Activated T-helper 2 cell treated with anti-CD3 and anti-CD28 coated beads, Interferon-gamma antibody, Interleukin-2, Interleukin-4, amounts not matched to agents 10 μg/mL and 5 μg/mL and 100 μg/mL, durations not matched to agents 14 hours and 24 hours and 36 hours (primary cell): ENCODE measurements around the gene PTMS. TPM values are rescaled to one million over a fixed set of nuclear protein-coding genes. Genes with fewer than 3 reads are reported as not detected.

Experiments
- DNase-seq: peaks from one replicate; pipeline ENCODE4 v3.0.0; 2021; ENCODE audit warnings: low spot score
- H3K27ac Mint-ChIP-seq: one replicate; pipeline ENCODE4 v1.8.0; 2021; ENCODE audit warnings: mixed read lengths
- H3K27me3 Mint-ChIP-seq: one replicate; pipeline ENCODE4 v1.8.0; 2021; ENCODE audit warnings: low read depth, mixed read lengths
- H3K36me3 Mint-ChIP-seq: one replicate; pipeline ENCODE4 v1.8.0; 2021; ENCODE audit warnings: low read depth, mixed read lengths
- H3K4me1 Mint-ChIP-seq: one replicate; pipeline ENCODE4 v1.8.0; 2021; ENCODE audit warnings: low read depth, mixed read lengths
- H3K4me3 Mint-ChIP-seq: one replicate; pipeline ENCODE4 v1.8.0; 2021; ENCODE audit warnings: low read depth, mild to moderate bottlenecking, moderate library complexity, mixed read lengths
- H3K9me3 Mint-ChIP-seq: one replicate; pipeline ENCODE4 v1.8.0; 2021; ENCODE audit warnings: mixed read lengths
- intact Hi-C: fragments of 100-400 bp; cut with micrococcal nuclease; formaldehyde crosslinking; loops from one replicate; pipeline ENCODE4 v1.15.1; 2023
- total RNA-seq: library from RNA; stranded (reverse); gene quantifications from 2 replicates; pipeline ENCODE4 v1.2.3, GENCODE V29; 2022

The PTMS gene
- total RNA-seq, 1 donor from 2014 or later, result 262 TPM

DNA sequence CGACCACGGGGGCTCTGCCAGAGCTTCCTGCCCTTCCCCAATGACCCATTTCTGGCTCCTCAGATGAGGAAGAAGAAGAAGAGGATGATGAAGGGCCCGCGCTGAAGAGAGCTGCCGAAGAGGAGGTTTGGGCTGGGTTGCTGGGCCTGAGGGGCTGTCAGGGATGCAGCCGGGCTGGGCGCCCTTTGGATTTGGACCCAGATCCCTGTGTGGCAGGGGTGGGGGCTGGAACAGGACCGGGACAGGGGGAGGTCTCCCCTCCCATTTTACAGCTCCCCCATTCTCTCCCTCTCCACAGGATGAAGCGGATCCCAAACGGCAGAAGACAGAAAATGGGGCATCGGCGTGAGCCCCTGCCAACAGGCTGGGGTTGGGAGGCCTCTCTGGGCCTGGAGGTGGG lies 3.9 kb downstream of the PTMS start:
- Mint-ChIP-seq H3K27ac (no peak overlapping the region), H3K27me3 (peaks cover 4% of the 10 kb centered on the region), H3K9me3 (no peaks in the 10 kb centered on the region), H3K36me3 (peaks cover 59% of the 10 kb centered on the region), H3K4me1 (peaks cover 55% of the 10 kb centered on the region), H3K4me3 (no peak overlapping the region)
- no peak for DNase-seq
- intact Hi-C loops, result loop anchor here (5.0 kb wide), 1 partner anchor 48 kb away; the partner anchor contains the start of gene COPS7A

GRCh38 chr12:6770600-6770999 lies 4.4 kb downstream of the PTMS start:
- H3K4me1 Mint-ChIP-seq, result peaks cover 55% of the 10 kb centered on the region
- intact Hi-C loops, result loop anchor here (5.0 kb wide), 1 partner anchor 48 kb away; the partner anchor contains the start of gene COPS7A
- peaks cover 64% of the 10 kb centered on the region for H3K36me3 Mint-ChIP-seq
- DNase-seq, result no peak
- peak overlapping the region; percentile 90 for H3K27ac Mint-ChIP-seq
- H3K4me3 Mint-ChIP-seq, result peak overlapping the region; percentile 41
- no peaks in the 10 kb centered on the region for H3K27me3 Mint-ChIP-seq
- H3K9me3 Mint-ChIP-seq, result no peaks in the 10 kb centered on the region

DNA sequence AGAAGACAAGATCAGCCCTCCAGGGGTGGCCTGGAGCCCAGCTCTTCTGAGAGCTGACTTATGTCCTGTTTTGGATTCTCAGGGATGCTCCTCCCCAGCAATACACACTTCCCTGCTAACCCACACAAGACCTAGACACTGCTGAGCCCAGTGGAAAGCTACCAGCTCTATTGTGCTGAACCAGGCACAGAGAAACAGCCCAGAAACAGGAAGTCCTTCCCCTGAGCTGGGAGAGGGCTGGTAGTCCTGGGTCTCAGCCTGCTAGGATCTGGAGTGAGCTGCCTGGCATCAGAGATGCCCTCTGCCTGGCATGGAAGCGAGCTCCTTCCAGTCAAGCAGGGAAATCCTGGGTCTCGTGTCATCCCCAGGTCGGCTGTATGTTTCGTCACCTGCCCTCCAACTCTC lies 4.9 kb downstream of the PTMS start:
- H3K4me3 Mint-ChIP-seq, result peak overlapping the region; percentile 81
- H3K4me1 Mint-ChIP-seq, result peaks cover 57% of the 10 kb centered on the region
- no peak for DNase-seq
- peak overlapping the region; percentile 90 for H3K27ac Mint-ChIP-seq
- H3K9me3 Mint-ChIP-seq, result no peaks in the 10 kb centered on the region
- intact Hi-C loops, result loop anchor here (5.0 kb wide), 1 partner anchor 49 kb away; the partner anchor contains the start of gene COPS7A
- H3K36me3 Mint-ChIP-seq, result peaks cover 69% of the 10 kb centered on the region
- no peaks in the 10 kb centered on the region for H3K27me3 Mint-ChIP-seq

DNA sequence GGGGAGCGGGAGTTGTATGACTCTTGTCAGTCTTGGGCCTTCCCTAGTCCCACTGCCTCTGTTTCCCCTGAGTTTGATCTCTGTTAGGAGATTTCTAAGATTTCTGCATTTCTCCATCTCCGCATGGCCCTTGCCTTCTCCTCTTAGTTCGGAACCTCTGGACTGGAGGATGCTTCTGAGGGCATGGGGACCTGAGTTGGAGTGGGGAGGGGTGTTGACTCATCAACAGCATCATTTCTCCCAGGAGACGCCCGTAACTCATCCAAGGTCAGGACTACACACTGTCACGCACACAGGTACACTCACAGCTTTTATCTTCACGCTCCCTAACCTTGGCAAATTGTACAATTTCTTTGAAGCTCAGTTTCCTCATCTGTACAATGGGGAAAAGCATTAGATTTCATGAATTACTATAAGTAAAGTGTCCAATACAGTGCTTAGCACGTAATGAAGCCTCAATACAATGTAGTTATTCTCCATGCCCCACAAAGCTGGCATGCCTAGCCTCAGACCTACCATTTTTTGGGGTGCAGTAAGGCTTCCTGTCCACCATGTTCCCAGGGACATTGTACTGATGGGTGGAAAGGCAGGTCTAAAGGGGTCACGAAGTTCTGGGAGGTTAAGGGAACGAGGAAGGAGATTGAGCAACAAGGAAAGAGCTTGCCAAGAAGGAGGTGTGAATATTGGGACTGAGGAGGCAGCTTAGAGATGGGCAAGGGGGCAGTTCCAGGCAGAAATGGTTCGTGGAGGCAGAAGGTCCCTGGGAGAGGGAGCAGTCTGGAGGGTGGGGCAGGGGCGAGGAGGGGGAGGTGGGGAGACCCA lies 5.6 kb downstream of the PTMS start:
- intact Hi-C loops, result loop anchor here (1.0 to 5.0 kb wide), 3 partner anchors 7 to 49 kb away; partner anchors contain the start of gene COPS7A
- H3K9me3 Mint-ChIP-seq, result no peaks in the 10 kb centered on the region
- no peaks in the 10 kb centered on the region for H3K27me3 Mint-ChIP-seq
- peaks cover 63% of the 10 kb centered on the region for H3K4me1 Mint-ChIP-seq
- H3K27ac Mint-ChIP-seq, result peak overlapping the region; percentile 90
- no peak for DNase-seq
- H3K4me3 Mint-ChIP-seq, result peak overlapping the region; percentile 81
- H3K36me3 Mint-ChIP-seq, result peaks cover 75% of the 10 kb centered on the region

DNA sequence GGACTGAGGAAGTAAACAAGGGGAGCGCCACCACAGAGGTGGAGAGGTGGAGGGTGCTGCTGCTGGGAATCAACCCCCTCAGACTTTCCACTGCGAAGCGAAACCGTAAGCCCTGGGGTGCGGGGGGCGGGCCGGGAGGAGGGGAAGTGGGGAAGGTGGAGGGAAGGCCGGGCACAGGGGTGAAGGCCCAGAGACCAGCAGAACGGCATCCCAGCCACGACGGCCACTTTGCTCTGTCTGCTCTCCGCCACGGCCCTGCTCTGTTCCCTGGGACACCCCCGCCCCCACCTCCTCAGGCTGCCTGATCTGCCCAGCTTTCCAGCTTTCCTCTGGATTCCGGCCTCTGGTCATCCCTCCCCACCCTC lies 6.2 kb downstream of the PTMS start, which contains the start of gene LAG3:
Gene LAG3 (plus strand): TSS at position 190 of the 365 bp plus-strand sequence. CDS start 333 bp downstream, outside the sequence.
- Mint-ChIP-seq H3K27ac (peak within 1 kb of the TSS; percentile 90), H3K36me3 (peaks cover 80% of the 10 kb centered on the region), H3K9me3 (no peaks in the 10 kb centered on the region), H3K27me3 (no peaks in the 10 kb centered on the region), H3K4me3 (peak within 1 kb of the TSS; percentile 81), H3K4me1 (peaks cover 66% of the 10 kb centered on the region)
- no peak for DNase-seq
- intact Hi-C loops, result loop anchor here (1.0 to 5.0 kb wide), 3 partner anchors 8 to 50 kb away; partner anchors contain the start of gene COPS7A

DNA sequence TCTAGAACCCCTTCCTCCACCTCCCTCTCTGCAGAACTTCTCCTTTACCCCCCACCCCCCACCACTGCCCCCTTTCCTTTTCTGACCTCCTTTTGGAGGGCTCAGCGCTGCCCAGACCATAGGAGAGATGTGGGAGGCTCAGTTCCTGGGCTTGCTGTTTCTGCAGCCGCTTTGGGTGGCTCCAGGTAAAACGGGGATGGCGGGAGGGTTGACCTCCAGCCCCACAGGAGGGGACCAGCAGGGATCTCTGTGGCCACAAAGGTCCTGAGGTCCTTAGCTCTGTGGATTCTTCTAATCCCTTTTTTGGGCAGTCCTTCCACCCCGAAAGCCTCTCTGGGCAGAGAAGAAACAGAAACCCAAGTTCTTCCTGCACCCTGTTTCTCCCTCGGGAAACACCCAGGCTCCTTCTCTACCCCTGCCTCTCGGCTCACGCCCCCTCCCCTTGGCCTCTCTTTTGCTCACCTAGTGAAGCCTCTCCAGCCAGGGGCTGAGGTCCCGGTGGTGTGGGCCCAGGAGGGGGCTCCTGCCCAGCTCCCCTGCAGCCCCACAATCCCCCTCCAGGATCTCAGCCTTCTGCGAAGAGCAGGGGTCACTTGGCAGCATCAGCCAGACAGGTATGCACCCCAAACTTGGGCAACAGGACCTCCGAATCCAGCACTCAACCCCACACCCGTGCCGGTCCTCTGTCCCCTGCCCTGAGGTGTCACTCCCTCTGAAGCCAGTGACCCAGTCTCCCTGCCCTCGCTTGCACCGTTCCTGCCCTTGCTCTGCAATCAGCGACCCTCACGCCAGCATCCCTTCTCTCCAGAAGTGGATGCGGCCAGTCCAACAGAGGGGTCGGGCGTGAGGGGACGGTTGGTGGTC lies 6.8 kb downstream of the PTMS start:
- peak overlapping the region; percentile 81 for H3K4me3 Mint-ChIP-seq
- H3K9me3 Mint-ChIP-seq, result no peaks in the 10 kb centered on the region
- H3K27me3 Mint-ChIP-seq, result no peaks in the 10 kb centered on the region
- peak overlapping the region; percentile 90 for H3K27ac Mint-ChIP-seq
- intact Hi-C loops, result loop anchor here (1.0 to 5.0 kb wide), 3 partner anchors 7 to 51 kb away; partner anchors contain the start of gene COPS7A
- H3K36me3 Mint-ChIP-seq, result peaks cover 82% of the 10 kb centered on the region
- peaks cover 66% of the 10 kb centered on the region for H3K4me1 Mint-ChIP-seq
- no peak for DNase-seq

DNA sequence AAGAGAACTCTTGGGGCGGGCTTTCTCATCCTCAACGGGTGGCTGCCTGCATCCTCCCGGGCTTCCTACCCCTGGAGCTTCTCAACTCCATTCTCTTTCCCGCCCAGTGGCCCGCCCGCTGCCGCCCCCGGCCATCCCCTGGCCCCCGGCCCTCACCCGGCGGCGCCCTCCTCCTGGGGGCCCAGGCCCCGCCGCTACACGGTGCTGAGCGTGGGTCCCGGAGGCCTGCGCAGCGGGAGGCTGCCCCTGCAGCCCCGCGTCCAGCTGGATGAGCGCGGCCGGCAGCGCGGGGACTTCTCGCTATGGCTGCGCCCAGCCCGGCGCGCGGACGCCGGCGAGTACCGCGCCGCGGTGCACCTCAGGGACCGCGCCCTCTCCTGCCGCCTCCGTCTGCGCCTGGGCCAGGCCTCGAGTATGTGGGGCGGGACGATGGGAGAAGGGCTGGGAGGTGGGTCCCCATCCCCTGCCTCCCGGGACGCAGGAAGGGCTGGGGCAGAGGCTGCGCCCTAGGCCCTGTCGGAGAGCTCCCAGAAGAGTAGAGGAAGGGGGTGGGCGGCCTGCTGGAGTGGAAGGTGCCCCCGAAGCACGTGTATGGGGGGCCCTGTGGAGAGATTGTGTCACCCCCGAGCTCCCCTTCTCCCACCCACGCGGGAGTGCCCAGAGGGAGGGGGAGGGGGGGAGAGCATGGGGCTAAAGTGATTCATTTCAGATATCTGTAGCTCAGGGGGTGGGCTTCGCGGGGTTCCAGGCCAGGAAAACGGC lies 7.6 kb downstream of the PTMS start:
- Mint-ChIP-seq H3K4me1 (peaks cover 67% of the 10 kb centered on the region), H3K9me3 (no peaks in the 10 kb centered on the region), H3K4me3 (peak overlapping the region; percentile 81), H3K27me3 (no peaks in the 10 kb centered on the region), H3K27ac (peak overlapping the region; percentile 67), H3K36me3 (peaks cover 83% of the 10 kb centered on the region)
- DNase-seq, result no peak
- intact Hi-C loops, result loop anchor here (5.0 kb wide), 1 partner anchor 51 kb away; the partner anchor contains the start of gene COPS7A

GRCh38 chr12:6774499-6775062 lies 8.4 kb downstream of the PTMS start:
- peaks cover 76% of the 10 kb centered on the region for H3K36me3 Mint-ChIP-seq
- H3K4me3 Mint-ChIP-seq, result peak overlapping the region; percentile 78
- no peak for DNase-seq
- peaks cover 69% of the 10 kb centered on the region for H3K4me1 Mint-ChIP-seq
- H3K27ac Mint-ChIP-seq, result peak overlapping the region; percentile 65
- intact Hi-C loops, result loop anchor here (5.0 kb wide), 1 partner anchor 52 kb away; the partner anchor contains the start of gene COPS7A
- no peaks in the 10 kb centered on the region for H3K9me3 Mint-ChIP-seq
- no peaks in the 10 kb centered on the region for H3K27me3 Mint-ChIP-seq

GRCh38 chr12:6775185-6776174 lies 9.3 kb downstream of the PTMS start:
- H3K36me3 Mint-ChIP-seq, result peaks cover 68% of the 10 kb centered on the region
- intact Hi-C loops, result no loop called here

GRCh38 chr12:6777386-6777785 lies 11.2 kb downstream of the PTMS start:
- peaks cover 68% of the 10 kb centered on the region for H3K4me1 Mint-ChIP-seq
- no peak for DNase-seq
- no peak overlapping the region for H3K27ac Mint-ChIP-seq
- no peaks in the 10 kb centered on the region for H3K9me3 Mint-ChIP-seq
- no peak overlapping the region for H3K4me3 Mint-ChIP-seq
- intact Hi-C loops, result no loop called here
- peaks cover 52% of the 10 kb centered on the region for H3K36me3 Mint-ChIP-seq
- no peaks in the 10 kb centered on the region for H3K27me3 Mint-ChIP-seq

More at GRCh38 chr12:6775185-6776174, 9.3 kb downstream of the PTMS start:
- H3K4me3 Mint-ChIP-seq, result peak overlapping the region; percentile 78
- H3K9me3 Mint-ChIP-seq, result no peaks in the 10 kb centered on the region
- DNase-seq, result no peak
- H3K4me1 Mint-ChIP-seq, result peaks cover 73% of the 10 kb centered on the region
- no peaks in the 10 kb centered on the region for H3K27me3 Mint-ChIP-seq
- peak overlapping the region; percentile 54 for H3K27ac Mint-ChIP-seq

DNA sequence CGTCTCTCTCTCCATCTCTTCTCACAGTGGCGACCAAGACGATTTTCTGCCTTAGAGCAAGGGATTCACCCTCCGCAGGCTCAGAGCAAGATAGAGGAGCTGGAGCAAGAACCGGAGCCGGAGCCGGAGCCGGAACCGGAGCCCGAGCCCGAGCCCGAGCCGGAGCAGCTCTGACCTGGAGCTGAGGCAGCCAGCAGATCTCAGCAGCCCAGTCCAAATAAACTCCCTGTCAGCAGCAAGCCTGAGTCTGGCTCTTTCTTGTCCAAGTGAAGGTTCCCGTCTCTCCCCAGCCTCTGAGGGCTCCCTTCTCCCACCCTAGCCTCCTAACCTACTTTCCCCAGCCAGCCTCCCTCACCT lies 12.0 kb downstream of the PTMS start:
- Mint-ChIP-seq H3K4me1 (peaks cover 74% of the 10 kb centered on the region), H3K9me3 (no peaks in the 10 kb centered on the region), H3K4me3 (peak overlapping the region; percentile 71), H3K27ac (peak overlapping the region; percentile 66), H3K36me3 (peaks cover 51% of the 10 kb centered on the region), H3K27me3 (no peaks in the 10 kb centered on the region)
- DNase-seq, result no peak
- intact Hi-C loops, result loop anchor here (2.0 kb wide), 1 partner anchor 13 kb away; no protein-coding TSS in a partner anchor
